HepG2 (cell line): ENCODE measurements around the gene GNG7. TPM values are rescaled to one million over a fixed set of nuclear protein-coding genes. Genes with fewer than 3 reads are reported as not detected.
A peak's percentile ranks its signal among the peaks of the same experiment; 100 is the strongest.

Experiments
- ELF3 ChIP-seq: IDR thresholded peaks from 2 replicates; pipeline ENCODE4 v1.6.1; 2016; ENCODE audit warnings: missing genetic modification reagents, missing compliant biosample characterization
- ERF ChIP-seq: IDR thresholded peaks from 2 replicates; pipeline ENCODE4 v1.6.1; 2018; ENCODE audit warnings: missing biosample characterization, missing genetic modification reagents
- FOXC1 ChIP-seq: sonication (generic); formaldehyde crosslinking; IDR thresholded peaks from 2 replicates; pipeline ENCODE4 v1.8.0; 2022; ENCODE audit warnings: mild to moderate bottlenecking, missing genetic modification reagents, borderline replicate concordance
- HINFP ChIP-seq: sonication (generic); formaldehyde crosslinking; IDR thresholded peaks from 2 replicates; pipeline ENCODE4 v1.4.0; 2020; ENCODE audit warnings: low read depth, mild to moderate bottlenecking, missing genetic modification reagents
- MIER2 ChIP-seq: IDR thresholded peaks from 2 replicates; pipeline ENCODE4 v1.6.1; 2016; ENCODE audit warnings: missing biosample characterization, missing genetic modification reagents
- MLX ChIP-seq: IDR thresholded peaks from 2 replicates; pipeline ENCODE4 v1.6.1; 2016
- MYC ChIP-seq: sonication (generic); formaldehyde crosslinking; IDR thresholded peaks from 2 replicates; pipeline ENCODE4 v1.9.0; 2021; ENCODE audit warnings: missing genetic modification reagents, borderline replicate concordance
- RBFOX2 ChIP-seq: fragments of 200-400 bp; formaldehyde crosslinking; IDR thresholded peaks from 2 replicates; pipeline ENCODE4 v1.6.1; 2017; ENCODE audit warnings: low read depth, mild to moderate bottlenecking, low read length
- THAP9 ChIP-seq: sonication (generic); formaldehyde crosslinking; IDR thresholded peaks from 2 replicates; pipeline ENCODE4; 2020; ENCODE audit warnings: missing genetic modification reagents, mild to moderate bottlenecking, borderline replicate concordance
- ZBTB38 ChIP-seq: sonication (generic); formaldehyde crosslinking; IDR thresholded peaks from 2 replicates; pipeline ENCODE4 v1.5.1; 2020; ENCODE audit warnings: mild to moderate bottlenecking, missing genetic modification reagents
- ZFP41 ChIP-seq: sonication (generic); formaldehyde crosslinking; IDR thresholded peaks from 2 replicates; pipeline ENCODE4 v1.4.0; 2020; ENCODE audit warnings: mild to moderate bottlenecking, missing genetic modification reagents, borderline replicate concordance
- ZFP91 ChIP-seq: sonication (generic); formaldehyde crosslinking; IDR thresholded peaks from 2 replicates; pipeline ENCODE4 v1.9.0; 2022; ENCODE audit warnings: missing genetic modification reagents, mild to moderate bottlenecking, borderline replicate concordance
- ZFY ChIP-seq: sonication (generic); formaldehyde crosslinking; IDR thresholded peaks from 2 replicates; pipeline ENCODE4 v1.4.0; 2020; ENCODE audit warnings: missing genetic modification reagents
- ZNF280D ChIP-seq: sonication (generic); formaldehyde crosslinking; IDR thresholded peaks from 2 replicates; pipeline ENCODE4 v1.5.1; 2020; ENCODE audit warnings: mild to moderate bottlenecking, missing genetic modification reagents
- ZNF34 ChIP-seq: sonication (generic); formaldehyde crosslinking; IDR thresholded peaks from 2 replicates; pipeline ENCODE4 v1.4.0; 2020; ENCODE audit warnings: mild to moderate bottlenecking, missing genetic modification reagents, borderline replicate concordance
- ZNF362 ChIP-seq: sonication (generic); formaldehyde crosslinking; IDR thresholded peaks from 2 replicates; pipeline ENCODE4 v1.4.0; 2020; ENCODE audit warnings: missing genetic modification reagents, mild to moderate bottlenecking, borderline replicate concordance
- ZNF605 ChIP-seq: sonication (generic); formaldehyde crosslinking; IDR thresholded peaks from 2 replicates; pipeline ENCODE4 v1.8.0; 2022; ENCODE audit warnings: mild to moderate bottlenecking, missing genetic modification reagents
- polyA plus RNA-seq, 8 experiments: library from polyadenylated mRNA; depleted of rRNA in 3 of 8; stranded (reverse) in 7 of 8; unstranded in 1 of 8; fragments of >200 nt; fragmentation: Illumina TruSeq in 4 of 8; extraction: Trizol in 4 of 8; gene quantifications; 2 replicates each; pipeline versions ENCODE4 v1.2.1 to v1.2.3, GENCODE V29; 2011 to 2016; ENCODE audit warnings: low read depth in 4 of 8, missing spikeins in 1 of 8, mixed read lengths in 1 of 8; ENCODE audit not compliant: insufficient read depth in 1 of 8
- total RNA-seq, 5 experiments: library from RNA; depleted of rRNA; stranded (reverse); fragments of >200 nt; fragmentation: Illumina TruSeq; extraction: Trizol; gene quantifications; 2 replicates each; pipeline ENCODE4 v1.2.3, GENCODE V29; 2016; ENCODE audit warnings: low read depth in 1 of 5

GNG7 gene
- total and polyA plus RNA-seq, 2 of the 13 experiments (the other 11 are each of a cell fraction or from before 2014, with no cell fraction given): 1.4 to 3.3 TPM

- TF ChIP-seq ZNF362: peak; percentile 40; the same call in 1 of the 2 replicates
- 0 out of 2 replicates have a peak, but pooled peaks have one; percentile 26 for TF ChIP-seq MLX (CRISPR knock-in tag)
- peak; percentile 34; the same call in 1 of the 2 replicates for TF ChIP-seq ZFP41 (CRISPR knock-in tag)
- TF ChIP-seq ZFP91: peak; percentile 78; the same call in 1 of the 2 replicates
- 0 out of 2 replicates have a peak, but pooled peaks have one; percentile 38 for TF ChIP-seq ZNF605 (CRISPR knock-in tag)
- TF ChIP-seq MYC (CRISPR knock-in tag): peak; percentile 75; the same call in 1 of the 2 replicates
- TF ChIP-seq ZFY: peak; percentile 64
- 0 out of 2 replicates have a peak, but pooled peaks have one; percentile 33 for TF ChIP-seq ZNF280D (CRISPR knock-in tag)
- 0 out of 2 replicates have a peak, but pooled peaks have one; percentile 18 for TF ChIP-seq ERF (CRISPR knock-in tag)
- 0 out of 2 replicates have a peak, but pooled peaks have one; percentile 18 for TF ChIP-seq RBFOX2
- peak; percentile 34; the same call in 1 of the 2 replicates for TF ChIP-seq FOXC1
- peak; percentile 54; the same call in 1 of the 2 replicates for TF ChIP-seq MIER2
- TF ChIP-seq ZBTB38: peak; percentile 98
- peak; percentile 58; the same call in 1 of the 2 replicates for TF ChIP-seq THAP9
- TF ChIP-seq HINFP (CRISPR knock-in tag): peak; percentile 53; the same call in 1 of the 2 replicates
- 0 out of 2 replicates have a peak, but pooled peaks have one; percentile 18 for TF ChIP-seq ELF3 (CRISPR knock-in tag)
- 0 out of 2 replicates have a peak, but pooled peaks have one; percentile 3 for TF ChIP-seq ZNF34 (CRISPR knock-in tag)
Observed at GRCh38 chr19:2643123-2643737, 59.3 kb downstream of the GNG7 start (continued).
